ENCODE results near the gene TOX2.

The TOX2 gene

GRCh38 chr20:44102582-44102981 lies 187.9 kb downstream of the TOX2 start:
- DNase-seq (ENCODE audit: low spot score), result no peak

- DNase-seq (ENCODE audit: low spot score), result no peak
These were observed 190.3 kb downstream of the TOX2 start for GRCh38 chr20:44104798-44105517.

GRCh38 chr20:44106615-44107014 lies 192.0 kb downstream of the TOX2 start:
- no peak for DNase-seq (ENCODE audit: low spot score)

GRCh38 chr20:44109951-44110361 lies 195.3 kb downstream of the TOX2 start:
- no peak for DNase-seq (ENCODE audit: low spot score)

- no peak for DNase-seq (ENCODE audit: low spot score)
These were observed 196.3 kb downstream of the TOX2 start for GRCh38 chr20:44110816-44111568.

GRCh38 chr20:44111712-44112335 lies 197.2 kb downstream of the TOX2 start:
- DNase-seq (ENCODE audit: low spot score), result no peak

- no peak for DNase-seq (ENCODE audit: low spot score)
These were observed 197.8 kb downstream of the TOX2 start for GRCh38 chr20:44112456-44112855.

GRCh38 chr20:44112889-44113617 lies 198.4 kb downstream of the TOX2 start:
- DNase-seq (ENCODE audit: low spot score), result no peak

GRCh38 chr20:44113618-44114376 lies 199.1 kb downstream of the TOX2 start:
- no peak for DNase-seq (ENCODE audit: low spot score)

- no peak for DNase-seq (ENCODE audit: low spot score)
These were observed 200.5 kb downstream of the TOX2 start for GRCh38 chr20:44115181-44115580.

- DNase-seq (ENCODE audit: low spot score), result no peak
These were observed 201.4 kb downstream of the TOX2 start for GRCh38 chr20:44115762-44116644.

- DNase-seq (ENCODE audit: low spot score), result no peak
These were observed 202.9 kb downstream of the TOX2 start for GRCh38 chr20:44117296-44118184.

- DNase-seq (ENCODE audit: low spot score), result no peak
These were observed 203.8 kb downstream of the TOX2 start for GRCh38 chr20:44118185-44119033.

Data from ecto neural progenitor cell (in vitro differentiated cells).